Astrocyte (in vitro differentiated cells and primary cell): ENCODE results near the gene EED. TPM values are rescaled to one million over a fixed set of nuclear protein-coding genes. Genes with fewer than 3 reads are reported as not detected.
"Not testable (repeated sequence)": the region's sequence is repeated elsewhere in the genome, so short reads cannot be mapped to it uniquely, and the experiment has no call there.

ENCODE experiments used
- DNase-seq: peaks from one replicate; pipeline ENCODE4 v3.0.0-alpha.2; 2010; ENCODE audit warnings: low read depth
- FAIRE-seq: peaks from 2 replicates; lab custom pipeline; 2011; peaks lifted over from hg19 to GRCh38; lab: Jason Lieb, UNC
- H2AFZ ChIP-seq: 2 replicates; pipeline ENCODE4 v1.6.0; 2012; ENCODE audit warnings: low read depth, low read length, inconsistent platforms
- H3K27ac ChIP-seq: 2 replicates; pipeline ENCODE4 v1.5.1; 2011; ENCODE audit warnings: low read depth, low read length, inconsistent platforms
- H3K27me3 ChIP-seq: 2 replicates; pipeline ENCODE4 v1.6.0; 2011; ENCODE audit warnings: low read length, inconsistent platforms; ENCODE audit not compliant: insufficient read depth
- H3K36me3 ChIP-seq: 2 replicates; pipeline ENCODE4 v1.5.1; 2011; ENCODE audit warnings: low read length, inconsistent platforms; ENCODE audit not compliant: insufficient read depth
- H3K4me1 ChIP-seq: 2 replicates; pipeline ENCODE4 v1.5.1; 2011; ENCODE audit warnings: low read length, inconsistent platforms; ENCODE audit not compliant: insufficient read depth
- H3K4me2 ChIP-seq: 2 replicates; pipeline ENCODE4 v1.6.0; 2012; ENCODE audit warnings: low read length, inconsistent platforms
- H3K4me3 ChIP-seq: 2 replicates; pipeline ENCODE4 v1.5.1; 2011; ENCODE audit warnings: low read depth, mild to moderate bottlenecking, low read length, inconsistent platforms; ENCODE audit not compliant: insufficient read depth
- H3K79me2 ChIP-seq: 2 replicates; pipeline ENCODE4 v1.6.0; 2012; ENCODE audit warnings: mild to moderate bottlenecking, low read length, inconsistent platforms; ENCODE audit not compliant: insufficient read depth
- H3K9ac ChIP-seq: 2 replicates; pipeline ENCODE4 v1.6.0; 2012; ENCODE audit warnings: mild to moderate bottlenecking, low read length, inconsistent platforms
- H3K9me3 ChIP-seq: 2 replicates; pipeline ENCODE4 v1.5.1; 2012; ENCODE audit warnings: low read depth, mild to moderate bottlenecking, low read length, inconsistent platforms; ENCODE audit not compliant: insufficient read depth
- H4K20me1 ChIP-seq: 2 replicates; pipeline ENCODE4 v1.6.0; 2012; ENCODE audit warnings: low read length, inconsistent platforms; ENCODE audit not compliant: insufficient read depth
- H3K27ac Mint-ChIP-seq: one replicate; pipeline ENCODE4 v1.8.0; 2021; ENCODE audit warnings: mild to moderate bottlenecking, mixed read lengths; ENCODE audit not compliant: unreplicated experiment
- H3K27me3 Mint-ChIP-seq: one replicate; pipeline ENCODE4 v1.8.0; 2021; ENCODE audit warnings: low read depth, mixed read lengths; ENCODE audit not compliant: unreplicated experiment
- H3K36me3 Mint-ChIP-seq: one replicate; pipeline ENCODE4 v1.8.0; 2021; ENCODE audit warnings: low read depth, mixed read lengths; ENCODE audit not compliant: unreplicated experiment
- H3K4me1 Mint-ChIP-seq: one replicate; pipeline ENCODE4 v1.8.0; 2021; ENCODE audit warnings: low read depth, mixed read lengths; ENCODE audit not compliant: unreplicated experiment
- H3K4me3 Mint-ChIP-seq: one replicate; pipeline ENCODE4 v1.8.0; 2021; ENCODE audit warnings: mild to moderate bottlenecking, moderate library complexity, mixed read lengths; ENCODE audit not compliant: unreplicated experiment
- H3K9me3 Mint-ChIP-seq: one replicate; pipeline ENCODE4 v1.8.0; 2021; ENCODE audit warnings: mild to moderate bottlenecking, mixed read lengths; ENCODE audit not compliant: unreplicated experiment
- EZH2 ChIP-seq: IDR thresholded peaks from 2 replicates; pipeline ENCODE4 v1.6.1; 2012; ENCODE audit warnings: mild to moderate bottlenecking, low read length, inconsistent platforms; ENCODE audit not compliant: insufficient read depth
- total RNA-seq: library from RNA; stranded (reverse); gene quantifications from 2 replicates; pipeline ENCODE4 v1.2.1, GENCODE V29; 2021
- TF ChIP-seq, protein P1 (sequence below): IDR thresholded peaks from 2 replicates; pipeline ENCODE4 v1.5.1; 2011; ENCODE audit warnings: low read depth, mild to moderate bottlenecking, inconsistent platforms, low read length, moderate library complexity; ENCODE audit not compliant: insufficient read depth

Gene EED
- total RNA-seq, 1 donor from 2014 or later, result 23.4 TPM

DNA sequence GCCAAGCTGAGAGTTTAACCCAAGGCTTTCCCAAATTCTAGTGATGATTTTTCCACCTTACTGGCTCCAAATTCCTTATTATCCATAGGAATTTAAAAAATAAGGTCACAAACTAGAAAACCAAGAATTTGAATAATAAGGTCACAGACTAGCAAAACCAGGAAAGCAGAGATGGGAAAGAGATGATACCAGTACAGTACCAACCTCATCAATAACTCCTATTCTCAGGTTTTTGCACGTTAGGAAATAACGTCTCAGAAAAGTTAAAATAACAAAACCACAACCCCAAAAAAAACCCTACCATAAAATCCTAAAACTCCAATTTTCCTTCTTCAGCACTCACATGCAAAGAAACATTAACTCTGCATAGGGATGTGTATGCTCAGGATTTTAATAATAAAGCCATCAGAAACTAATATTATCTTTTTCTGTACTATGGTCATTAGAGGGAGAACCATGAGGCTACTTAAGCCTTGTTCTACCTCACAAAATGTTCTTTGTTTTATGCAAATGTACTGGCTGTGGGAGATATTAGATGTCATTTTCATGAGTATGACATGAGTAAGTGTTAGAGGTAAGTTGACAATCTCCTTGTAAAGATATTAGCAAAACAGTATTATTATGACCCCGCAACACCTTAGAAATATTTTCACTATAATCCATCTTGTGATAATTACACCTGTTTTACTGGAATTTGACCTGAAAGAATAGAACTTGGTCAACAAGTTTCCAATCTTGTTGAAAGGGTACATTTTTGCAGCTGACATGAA lies 16.1 kb upstream of the EED start:
- Histone ChIP-seq H4K20me1 (no peaks in the 10 kb centered on the region), H3K27ac (no peak overlapping the region), H2AFZ (no peak overlapping the region), H3K36me3 (no peaks in the 10 kb centered on the region), H3K4me3 (no peak overlapping the region), H3K4me2 (no peak overlapping the region), H3K9me3 (no peaks in the 10 kb centered on the region), H3K9ac (no peak overlapping the region), H3K27me3 (no peaks in the 10 kb centered on the region), H3K4me1 (no peaks in the 10 kb centered on the region), H3K79me2 (no peaks in the 10 kb centered on the region)
- no peak overlapping the region for H3K4me3 Mint-ChIP-seq
- no peaks in the 10 kb centered on the region for H3K27me3 Mint-ChIP-seq
- peaks cover 2% of the 10 kb centered on the region for H3K9me3 Mint-ChIP-seq
- no peaks in the 10 kb centered on the region for H3K4me1 Mint-ChIP-seq
- TF ChIP-seq, protein P1, sequence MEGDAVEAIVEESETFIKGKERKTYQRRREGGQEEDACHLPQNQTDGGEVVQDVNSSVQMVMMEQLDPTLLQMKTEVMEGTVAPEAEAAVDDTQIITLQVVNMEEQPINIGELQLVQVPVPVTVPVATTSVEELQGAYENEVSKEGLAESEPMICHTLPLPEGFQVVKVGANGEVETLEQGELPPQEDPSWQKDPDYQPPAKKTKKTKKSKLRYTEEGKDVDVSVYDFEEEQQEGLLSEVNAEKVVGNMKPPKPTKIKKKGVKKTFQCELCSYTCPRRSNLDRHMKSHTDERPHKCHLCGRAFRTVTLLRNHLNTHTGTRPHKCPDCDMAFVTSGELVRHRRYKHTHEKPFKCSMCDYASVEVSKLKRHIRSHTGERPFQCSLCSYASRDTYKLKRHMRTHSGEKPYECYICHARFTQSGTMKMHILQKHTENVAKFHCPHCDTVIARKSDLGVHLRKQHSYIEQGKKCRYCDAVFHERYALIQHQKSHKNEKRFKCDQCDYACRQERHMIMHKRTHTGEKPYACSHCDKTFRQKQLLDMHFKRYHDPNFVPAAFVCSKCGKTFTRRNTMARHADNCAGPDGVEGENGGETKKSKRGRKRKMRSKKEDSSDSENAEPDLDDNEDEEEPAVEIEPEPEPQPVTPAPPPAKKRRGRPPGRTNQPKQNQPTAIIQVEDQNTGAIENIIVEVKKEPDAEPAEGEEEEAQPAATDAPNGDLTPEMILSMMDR, result no peak
- no peak for TF ChIP-seq EZH2
- no peak overlapping the region for H3K27ac Mint-ChIP-seq
- DNase-seq (no peak), FAIRE-seq (no peak)
- no peaks in the 10 kb centered on the region for H3K36me3 Mint-ChIP-seq

DNA sequence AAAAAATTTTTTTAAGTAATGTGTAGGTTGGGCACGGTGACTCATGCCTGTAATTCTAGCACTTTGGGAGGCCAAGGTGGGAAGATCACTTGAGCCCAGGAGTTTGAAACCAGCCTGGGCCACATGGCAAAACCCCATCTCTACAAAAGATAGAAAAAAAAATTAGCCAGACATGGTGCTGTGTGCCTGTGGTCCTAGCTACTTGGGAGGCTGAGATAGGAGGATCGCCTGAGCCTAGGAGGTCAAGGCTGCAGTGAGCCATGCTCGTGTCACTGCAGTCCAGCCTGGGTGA lies 15.6 kb upstream of the EED start:
- H3K4me2 ChIP-seq, H3K4me3 Mint-ChIP-seq, H4K20me1 ChIP-seq, H3K27me3 ChIP-seq, H3K27ac Mint-ChIP-seq, H3K4me1 Mint-ChIP-seq, H3K36me3 ChIP-seq, H3K9me3 ChIP-seq, H3K27me3 Mint-ChIP-seq, H3K27ac ChIP-seq, H2AFZ ChIP-seq, H3K9ac ChIP-seq, H3K36me3 Mint-ChIP-seq, H3K79me2 ChIP-seq, H3K4me3 ChIP-seq, FAIRE-seq, H3K9me3 Mint-ChIP-seq, DNase-seq, H3K4me1 ChIP-seq: not testable (repeated sequence)

DNA sequence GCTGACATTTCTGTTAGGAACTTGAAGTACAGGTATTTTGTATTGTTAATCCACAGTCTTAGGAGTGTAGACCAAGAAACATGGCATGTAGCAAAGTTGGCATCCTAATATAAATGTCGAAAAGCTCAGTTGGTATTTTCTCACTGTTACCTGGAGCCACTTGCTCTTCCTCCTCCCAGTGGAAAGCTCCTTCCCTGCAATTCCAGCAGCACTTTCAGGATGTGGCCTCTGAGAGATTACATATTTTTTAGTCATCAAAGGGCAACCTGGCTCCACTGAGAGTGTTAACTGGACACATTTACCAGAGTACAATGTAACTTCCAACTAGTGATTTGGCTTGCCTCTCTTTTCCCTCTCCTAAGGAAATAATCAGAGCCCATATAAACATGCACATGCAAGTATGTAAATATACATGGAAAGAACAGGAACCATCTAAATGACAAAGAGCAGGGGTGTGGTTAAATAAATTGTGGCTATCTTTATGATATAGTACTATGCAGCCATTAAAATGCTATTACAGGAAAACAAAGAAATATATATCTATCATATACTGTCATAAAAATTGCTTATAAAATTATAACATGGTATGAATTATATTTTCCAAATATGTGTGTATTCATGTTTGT lies 14.3 kb upstream of the EED start:
- no peaks in the 10 kb centered on the region for H3K4me1 ChIP-seq
- Mint-ChIP-seq H3K4me1 (no peaks in the 10 kb centered on the region), H3K27me3 (no peaks in the 10 kb centered on the region), H3K9me3 (no peaks in the 10 kb centered on the region), H3K4me3 (no peak overlapping the region), H3K27ac (no peak overlapping the region), H3K36me3 (no peaks in the 10 kb centered on the region)
- no peak for FAIRE-seq
- no peaks in the 10 kb centered on the region for H4K20me1 ChIP-seq
- H3K4me2 ChIP-seq, result no peak overlapping the region
- no peaks in the 10 kb centered on the region for H3K27me3 ChIP-seq
- H3K4me3 ChIP-seq, result no peak overlapping the region
- DNase-seq, result no peak
- no peaks in the 10 kb centered on the region for H3K79me2 ChIP-seq
- no peaks in the 10 kb centered on the region for H3K36me3 ChIP-seq
- TF ChIP-seq, protein P1, result no peak
- TF ChIP-seq EZH2, result no peak
- no peak overlapping the region for H3K9ac ChIP-seq
- no peak overlapping the region for H2AFZ ChIP-seq
- H3K9me3 ChIP-seq, result no peaks in the 10 kb centered on the region
- no peak overlapping the region for H3K27ac ChIP-seq
